HG02759 (cell line): ENCODE data around the gene HOXC13.

Experiments
- ATAC-seq: cut with Tn5 transposase; IDR thresholded peaks from one replicate; pipeline ENCODE4 v1.9.1; 2021; ENCODE audit warnings: mild to moderate bottlenecking, moderate library complexity; ENCODE audit not compliant: unreplicated experiment

Gene HOXC13

DNA sequence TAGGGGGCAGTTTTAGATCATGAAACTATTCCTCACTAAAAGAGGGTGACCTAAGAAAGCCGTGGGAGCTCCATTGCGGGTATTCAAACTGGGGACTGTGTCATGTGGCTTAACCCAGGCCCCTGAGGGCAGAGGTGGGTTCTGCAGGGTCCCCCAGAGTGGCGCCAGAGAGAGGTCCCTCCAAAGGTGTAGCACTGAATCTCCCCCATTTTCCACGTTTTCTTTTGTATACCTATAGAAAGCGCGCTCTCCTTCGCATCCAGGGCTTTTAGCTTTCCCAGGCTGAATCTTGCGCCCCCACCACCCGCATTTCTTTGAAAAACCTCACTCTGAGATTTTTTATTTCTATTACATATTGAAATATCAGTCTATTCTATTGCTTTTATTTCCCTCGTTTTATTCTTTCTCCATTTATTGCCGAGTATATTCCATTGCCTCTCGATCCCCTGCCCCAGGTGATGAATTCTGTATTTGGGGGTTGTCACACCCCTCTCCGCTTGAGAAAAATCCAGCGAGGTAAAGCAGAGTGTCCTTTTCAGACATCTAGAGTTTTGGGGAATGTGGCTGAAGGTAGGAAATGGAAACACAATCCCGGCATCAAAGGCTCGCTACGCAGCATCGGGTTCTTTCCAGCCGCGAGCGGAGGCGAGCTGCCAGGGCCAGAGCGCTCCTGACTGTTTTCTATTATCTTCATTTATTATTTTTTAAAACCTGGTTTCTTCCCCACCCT is 870 bp upstream of the HOXC13 start:
- ATAC-seq: no peak

DNA sequence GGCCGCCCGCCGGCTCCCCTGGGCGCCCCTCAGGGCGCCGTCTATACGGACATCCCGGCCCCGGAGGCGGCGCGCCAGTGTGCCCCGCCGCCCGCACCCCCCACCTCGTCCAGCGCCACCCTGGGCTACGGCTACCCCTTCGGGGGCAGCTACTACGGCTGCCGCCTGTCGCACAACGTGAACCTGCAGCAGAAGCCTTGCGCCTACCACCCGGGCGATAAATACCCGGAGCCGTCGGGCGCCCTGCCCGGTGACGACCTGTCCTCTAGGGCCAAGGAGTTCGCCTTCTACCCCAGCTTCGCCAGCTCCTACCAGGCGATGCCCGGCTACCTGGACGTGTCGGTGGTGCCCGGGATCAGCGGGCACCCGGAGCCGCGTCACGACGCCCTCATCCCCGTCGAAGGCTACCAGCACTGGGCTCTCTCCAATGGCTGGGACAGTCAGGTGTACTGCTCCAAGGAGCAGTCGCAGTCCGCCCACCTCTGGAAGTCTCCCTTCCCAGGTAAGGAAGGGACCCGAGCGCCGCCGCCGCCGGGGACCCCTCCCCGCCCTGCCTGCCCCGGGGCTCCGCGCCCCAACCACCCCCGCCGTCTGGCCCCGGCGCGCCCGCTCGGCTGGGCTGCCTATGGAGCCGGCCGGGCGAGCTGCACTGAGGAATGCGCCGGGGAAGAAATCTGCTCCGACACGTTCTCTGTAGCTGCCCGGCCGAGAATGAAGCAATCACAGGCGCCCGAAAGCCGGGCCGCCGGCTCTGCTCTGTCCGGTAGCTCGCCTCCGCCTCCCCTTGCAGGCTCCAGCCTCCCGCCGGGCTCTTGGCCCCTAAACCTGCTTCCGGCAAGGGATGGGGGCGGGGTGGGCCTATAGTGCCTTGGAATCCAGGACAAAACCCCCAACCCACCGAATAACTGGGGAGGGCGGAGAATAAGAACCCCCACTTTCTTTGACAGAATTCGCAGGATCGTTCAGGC is 794 bp downstream of the HOXC13 start:
- no peak for ATAC-seq

DNA sequence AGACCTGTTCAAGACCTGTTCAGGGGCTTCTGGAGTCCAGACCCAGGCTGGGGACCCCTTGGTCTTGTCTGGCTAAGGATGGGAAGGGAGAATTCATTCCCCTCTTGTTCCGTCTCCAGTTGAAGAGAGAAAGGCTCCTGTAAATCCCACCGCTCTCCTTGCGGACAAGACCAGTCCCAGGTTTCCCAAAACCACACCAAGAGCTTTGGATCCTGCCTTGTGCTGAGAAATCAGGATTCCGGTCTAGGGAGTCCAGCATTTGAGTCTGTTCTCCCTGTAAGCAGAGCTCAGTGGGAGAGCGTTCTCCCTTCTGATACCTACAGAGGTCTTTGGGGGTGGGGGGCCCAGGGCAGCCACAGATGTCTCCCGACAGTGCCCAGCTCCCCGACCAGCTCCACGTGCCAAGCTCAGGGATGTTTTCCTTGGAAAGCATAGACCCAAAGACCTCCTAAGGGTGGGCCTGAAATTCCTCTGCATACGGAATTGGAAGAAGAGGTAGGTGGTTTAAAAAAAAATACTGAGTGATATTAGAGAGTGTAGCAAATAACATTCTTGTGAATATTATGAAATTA is 1.9 kb downstream of the HOXC13 start:
- ATAC-seq: no peak

DNA sequence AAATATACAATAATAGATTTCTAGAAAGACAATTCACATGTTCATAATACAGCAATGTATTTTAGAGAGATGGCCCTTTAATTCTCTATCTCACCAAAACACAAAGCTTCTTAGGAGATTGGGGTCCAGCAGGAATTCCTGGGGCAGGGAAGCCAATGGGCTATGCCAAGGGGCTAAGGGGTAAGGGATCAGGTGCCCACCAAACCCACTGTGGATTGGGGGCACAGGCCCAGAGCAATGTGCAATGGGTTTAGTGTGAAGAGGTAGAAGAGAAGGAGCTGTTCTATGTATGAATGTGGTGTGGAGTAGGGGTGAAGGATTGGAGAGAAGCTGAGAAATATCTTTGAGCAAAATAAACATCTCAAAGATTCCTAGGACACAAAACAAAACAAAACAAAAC is 2.6 kb downstream of the HOXC13 start:
- no peak for ATAC-seq

DNA sequence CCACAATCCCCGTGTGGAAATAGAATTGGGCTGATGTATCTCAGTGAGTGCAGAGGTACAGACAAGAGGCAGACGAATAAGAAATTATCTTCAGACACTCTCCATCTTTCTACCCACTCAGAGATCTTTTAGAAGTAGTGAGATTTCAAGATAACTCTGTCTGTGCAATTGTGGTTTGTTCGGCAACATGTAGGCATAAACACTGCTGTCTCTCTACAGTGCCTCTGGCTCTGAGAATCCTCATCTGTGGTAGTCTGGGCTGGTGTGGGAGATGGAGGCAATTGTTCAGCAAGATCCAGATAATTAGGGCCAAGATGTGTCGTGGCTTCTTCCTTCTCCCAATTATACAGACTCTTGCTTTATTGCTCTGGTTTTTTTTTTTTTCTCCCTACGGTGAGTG is 3.1 kb downstream of the HOXC13 start:
- ATAC-seq: no peak

DNA sequence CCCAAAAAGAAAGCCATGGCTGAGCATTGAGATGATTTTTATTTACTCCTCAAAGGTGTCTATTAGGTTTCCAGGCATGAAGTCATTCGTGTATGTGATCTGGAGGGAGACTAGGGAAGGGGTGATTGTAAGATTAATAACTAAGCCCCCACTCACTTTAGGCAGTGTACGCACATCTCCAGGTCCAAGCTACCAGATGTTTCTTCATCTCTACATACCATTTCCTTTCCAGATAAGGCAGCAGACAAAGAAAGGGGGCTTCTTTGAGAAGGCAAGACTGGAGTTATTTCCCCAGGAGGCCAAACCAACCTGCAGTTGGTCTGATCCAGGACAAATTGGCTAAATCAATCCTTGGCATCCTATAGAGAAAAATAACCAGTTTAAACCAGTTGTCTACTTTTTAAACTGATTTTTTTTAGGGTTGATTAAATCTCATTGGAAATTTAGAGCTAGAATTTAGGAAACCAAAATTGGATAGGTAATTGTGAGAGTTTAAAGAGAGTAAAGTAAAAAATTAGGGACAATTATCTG is 3.9 kb downstream of the HOXC13 start:
- no peak for ATAC-seq

DNA sequence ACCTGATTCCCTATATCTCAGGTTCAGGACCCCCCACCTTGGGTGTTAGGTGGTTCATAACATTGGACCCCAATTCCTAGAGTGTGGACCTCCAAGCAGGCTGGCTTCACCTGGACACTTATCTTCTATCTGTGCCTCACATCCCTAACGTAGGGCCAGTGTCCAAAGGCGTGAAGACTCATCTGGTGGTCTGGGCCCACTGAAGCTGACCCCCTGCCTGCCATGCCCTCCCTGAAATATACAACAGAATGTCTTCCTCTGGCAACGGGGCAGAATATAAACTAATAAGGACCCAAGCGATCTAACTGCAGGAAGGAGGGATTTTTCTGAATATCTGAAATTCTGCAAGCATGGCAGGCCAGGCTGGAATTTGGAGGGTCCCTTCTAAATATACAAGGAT is 5.6 kb downstream of the HOXC13 start:
- ATAC-seq: no peak

DNA sequence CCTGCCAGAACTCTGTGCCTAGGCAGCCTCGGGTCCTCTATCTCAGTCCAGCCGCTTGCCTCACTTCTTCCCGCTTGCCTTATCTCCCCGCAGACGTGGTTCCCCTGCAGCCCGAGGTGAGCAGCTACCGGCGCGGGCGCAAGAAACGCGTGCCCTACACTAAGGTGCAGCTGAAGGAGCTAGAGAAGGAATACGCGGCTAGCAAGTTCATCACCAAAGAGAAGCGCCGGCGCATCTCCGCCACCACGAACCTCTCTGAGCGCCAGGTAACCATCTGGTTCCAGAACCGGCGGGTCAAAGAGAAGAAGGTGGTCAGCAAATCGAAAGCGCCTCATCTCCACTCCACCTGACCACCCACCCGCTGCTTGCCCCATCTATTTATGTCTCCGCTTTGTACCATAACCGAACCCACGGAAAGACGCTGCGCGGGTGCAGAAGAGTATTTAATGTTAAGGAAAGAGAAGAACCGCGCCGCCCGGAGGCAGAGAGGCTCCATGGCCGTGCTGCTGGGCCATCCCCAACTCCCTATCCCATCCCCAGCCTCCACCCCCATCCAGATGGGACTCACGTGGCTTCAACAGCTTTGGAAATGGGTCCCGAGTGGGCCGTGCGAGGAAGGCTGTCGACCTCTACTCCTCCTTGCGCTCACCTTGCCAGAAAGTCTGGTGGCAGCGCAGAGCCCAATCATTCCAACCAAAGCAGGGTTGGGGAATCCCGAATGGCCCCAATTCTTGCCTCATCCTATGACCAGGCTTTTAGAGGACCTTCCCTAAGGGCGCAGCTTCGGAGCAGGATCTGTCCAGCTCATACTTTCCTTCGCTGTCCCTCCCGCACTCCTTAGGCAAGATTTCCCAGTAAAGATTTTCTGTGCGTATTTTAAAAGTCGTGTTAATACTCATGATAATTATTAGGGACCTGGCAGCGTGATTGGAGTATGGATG is 6.5 kb downstream of the HOXC13 start:
- no peak for ATAC-seq

DNA sequence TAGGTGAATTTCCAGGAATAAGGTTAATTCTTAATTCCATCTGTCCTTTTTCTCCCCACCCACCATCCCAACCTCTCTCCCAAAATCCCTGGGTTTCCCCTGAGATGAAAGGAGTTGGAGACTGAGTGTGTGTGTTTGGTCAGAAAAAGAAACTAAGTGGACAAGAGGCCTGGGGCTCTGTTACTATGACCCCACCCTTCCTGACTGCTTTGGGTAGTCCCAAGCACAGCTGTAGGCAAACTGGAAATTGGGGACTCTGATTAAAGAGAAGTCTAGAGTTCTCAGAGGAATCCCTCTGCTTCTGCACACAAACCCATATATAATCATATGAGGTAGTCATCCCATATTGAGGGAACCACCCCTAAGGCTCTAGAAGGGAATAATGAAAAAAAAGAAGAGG is 9.1 kb downstream of the HOXC13 start:
- no peak for ATAC-seq

DNA sequence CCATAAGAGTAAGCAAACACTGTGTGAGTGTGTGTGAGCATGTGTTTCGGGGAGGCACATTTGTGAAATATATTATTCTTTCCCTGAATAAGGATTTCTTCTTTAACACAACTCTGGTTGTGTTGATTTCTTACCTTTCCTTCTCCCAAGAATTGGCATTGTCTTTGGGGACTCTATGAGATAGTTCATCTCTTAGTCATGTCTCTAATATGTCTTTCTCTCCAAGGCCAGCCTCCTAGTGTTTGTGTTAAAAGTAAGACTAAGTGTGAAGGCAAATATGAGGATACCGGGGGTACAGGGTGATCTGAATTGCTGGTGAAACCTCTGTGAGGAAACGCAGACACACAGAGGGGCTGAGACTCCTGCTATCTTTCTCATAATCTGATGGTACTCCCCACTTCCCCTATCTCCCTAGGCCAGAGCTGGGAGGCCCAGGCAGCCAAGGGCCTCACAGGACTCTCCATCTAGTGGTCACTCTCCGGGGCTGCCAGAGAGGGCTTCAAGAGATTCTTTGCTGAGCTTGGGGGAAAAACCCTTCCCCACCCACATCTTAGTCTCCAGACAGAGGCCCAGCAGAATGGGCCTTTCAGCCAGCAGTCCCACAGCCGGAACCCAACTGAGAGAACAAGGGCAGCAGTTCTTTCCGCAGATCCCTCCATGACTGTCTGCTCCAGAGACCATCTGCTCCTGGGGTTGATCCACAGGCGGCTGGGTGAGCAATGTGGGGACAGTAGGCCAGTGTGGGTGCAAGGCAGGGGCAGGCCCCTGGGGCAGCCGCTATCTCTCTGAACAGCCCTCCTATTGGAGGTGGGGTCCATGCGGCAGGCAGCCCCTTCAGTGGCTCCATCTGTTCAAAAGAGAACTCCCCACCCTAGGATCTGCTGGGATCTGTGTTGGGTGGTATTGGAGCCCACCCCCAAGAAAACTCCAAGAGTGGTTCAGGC is 10.3 kb downstream of the HOXC13 start:
- ATAC-seq: no peak

DNA sequence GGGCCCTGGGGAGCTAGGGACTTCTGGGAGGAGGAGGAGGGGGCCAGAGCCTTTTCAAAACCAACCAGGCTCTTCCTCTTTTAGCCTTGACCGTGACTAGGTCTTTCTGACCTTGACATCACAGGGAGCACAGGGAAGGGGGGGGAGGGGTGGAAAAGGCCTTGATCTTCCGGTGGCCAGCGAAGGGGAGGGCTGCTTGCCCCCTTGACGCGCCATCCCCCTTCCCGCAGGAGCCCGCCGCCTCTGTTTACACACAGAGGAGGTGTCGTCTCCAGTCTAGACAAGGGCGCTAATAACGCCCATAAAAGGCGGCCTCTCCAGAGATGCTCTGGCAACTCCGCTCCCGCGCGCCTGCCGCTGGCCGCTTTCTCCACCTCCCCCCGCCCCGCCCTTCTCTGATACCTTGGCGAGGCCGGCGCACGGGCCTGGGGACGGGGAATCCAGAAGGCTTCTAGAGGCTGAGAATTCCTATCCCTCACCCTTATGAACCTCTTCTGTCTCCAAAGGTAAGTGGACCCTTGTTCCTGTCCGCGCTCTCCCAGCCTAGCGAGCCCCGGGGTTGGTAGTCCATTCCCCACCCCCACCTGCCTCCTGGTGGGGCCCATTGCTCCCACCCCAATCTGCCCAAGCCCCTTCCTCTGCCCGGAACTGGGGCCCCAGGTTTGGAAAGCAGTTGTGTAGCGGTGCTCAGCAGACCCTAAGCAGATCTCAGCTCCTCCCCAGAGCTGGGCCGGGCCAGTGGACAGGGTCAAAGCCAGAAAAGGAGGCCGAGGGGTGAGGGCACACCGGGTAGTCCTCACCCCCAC is 11.2 kb downstream of the HOXC13 start:
- no peak for ATAC-seq

DNA sequence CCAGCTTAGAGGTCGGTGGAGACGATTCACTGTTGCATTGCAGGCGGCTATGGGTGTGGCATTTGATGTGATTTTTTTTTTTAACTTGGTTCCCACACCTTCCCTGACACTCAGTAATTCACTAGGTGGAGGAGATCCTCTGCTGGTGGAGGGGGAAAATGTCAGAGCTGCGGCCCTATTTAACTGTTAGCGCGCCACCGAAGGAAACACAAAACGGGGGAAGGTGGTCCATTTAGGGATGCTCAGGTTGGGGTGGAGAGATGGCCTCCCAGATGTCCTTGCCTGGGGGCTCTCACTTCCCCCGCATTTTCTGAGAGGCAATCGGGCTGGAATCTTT is 11.8 kb downstream of the HOXC13 start:
- no peak for ATAC-seq

DNA sequence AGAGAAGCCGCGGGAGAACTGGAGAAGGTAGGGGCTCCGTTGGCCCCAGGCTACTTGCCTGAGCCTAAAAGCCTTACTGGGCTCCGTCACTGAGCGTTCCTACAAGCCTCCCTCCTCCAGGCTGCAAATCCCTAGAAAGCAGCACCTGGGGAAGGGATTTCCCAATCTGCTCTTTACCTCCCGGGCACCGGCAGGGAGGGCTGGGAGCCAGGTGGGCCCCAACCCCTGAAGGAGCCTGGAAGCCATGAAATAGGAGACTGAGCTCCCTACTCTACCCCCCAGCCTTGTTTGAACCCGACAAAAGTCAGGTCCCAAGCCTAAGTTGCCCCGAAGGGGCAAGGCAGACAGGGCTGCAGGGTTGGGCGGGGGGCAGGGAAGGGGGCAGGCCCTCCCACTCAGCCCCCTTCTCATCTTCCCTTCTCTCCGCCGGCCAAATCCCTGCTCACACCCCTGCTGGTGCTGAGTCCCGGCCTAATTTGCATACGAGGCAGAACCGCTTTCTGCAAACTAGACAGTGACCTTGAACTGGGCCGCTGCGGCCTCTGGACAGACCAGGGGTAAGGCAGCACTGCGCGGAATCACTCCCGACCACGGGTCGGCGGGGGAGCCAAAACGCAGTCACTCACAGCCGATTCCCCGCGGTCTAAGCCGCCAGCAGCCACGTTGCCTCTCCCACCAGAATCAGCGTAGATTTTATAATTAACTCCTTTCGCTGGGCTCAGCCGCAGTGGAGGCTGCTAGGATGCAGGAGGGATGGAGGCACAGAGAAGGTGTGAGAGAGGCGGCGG is 12.4 kb downstream of the HOXC13 start:
- ATAC-seq: no peak

DNA sequence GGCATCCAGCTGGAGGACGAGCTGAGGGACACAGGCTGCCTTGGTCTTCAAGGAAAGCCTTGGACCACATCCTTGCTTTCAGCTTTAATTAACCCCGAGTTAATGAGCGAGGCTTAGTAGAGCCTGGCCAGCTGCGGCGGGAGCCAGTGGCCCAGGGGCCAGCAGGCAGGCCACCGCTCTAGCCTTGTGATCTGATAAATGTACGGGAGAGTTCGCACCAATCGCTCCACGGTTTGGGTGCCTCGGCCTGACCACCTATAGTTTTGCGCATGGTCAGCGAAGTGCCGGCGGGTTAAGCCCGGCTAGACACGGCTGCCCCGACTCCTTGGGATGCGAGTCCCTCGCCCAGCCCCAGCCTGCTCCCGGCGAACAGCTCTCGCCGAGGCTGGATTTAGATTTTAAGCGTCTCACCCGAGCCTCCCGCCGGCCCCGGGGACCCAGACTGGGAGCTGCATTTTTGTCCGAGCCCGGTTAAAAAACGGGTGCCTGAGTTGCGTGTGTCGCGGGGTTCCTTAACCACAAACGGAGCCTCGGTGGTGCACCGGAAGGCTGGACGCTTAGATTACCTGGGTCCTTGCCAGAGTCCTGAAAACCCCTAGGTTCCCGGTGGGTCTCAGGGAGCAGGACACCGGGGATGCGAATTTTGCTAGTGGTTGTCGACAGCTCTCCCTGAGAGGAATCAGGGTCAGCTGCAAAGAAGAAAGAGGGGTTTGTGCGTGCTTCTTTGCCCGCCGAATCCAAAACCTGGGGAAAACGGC is 13.1 kb downstream of the HOXC13 start:
- no peak for ATAC-seq

DNA sequence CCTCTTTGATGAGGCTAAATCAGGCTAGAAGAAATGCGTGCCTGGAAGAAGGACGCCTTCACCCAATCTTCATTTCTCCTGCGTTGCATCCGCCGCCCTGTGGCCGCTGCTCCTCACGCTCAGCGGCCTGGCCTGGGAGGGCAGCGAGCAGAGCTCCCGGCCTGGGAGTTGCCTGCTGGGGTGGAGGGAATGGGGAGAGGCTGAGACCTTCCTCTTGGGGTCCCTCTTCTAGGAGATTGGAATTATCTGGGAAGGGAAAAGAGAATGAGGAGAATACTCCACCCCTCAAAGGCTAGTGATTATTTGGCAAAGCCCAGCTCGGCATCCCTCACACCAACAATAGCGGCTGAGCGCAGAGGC is 13.7 kb downstream of the HOXC13 start:
- ATAC-seq: no peak

DNA sequence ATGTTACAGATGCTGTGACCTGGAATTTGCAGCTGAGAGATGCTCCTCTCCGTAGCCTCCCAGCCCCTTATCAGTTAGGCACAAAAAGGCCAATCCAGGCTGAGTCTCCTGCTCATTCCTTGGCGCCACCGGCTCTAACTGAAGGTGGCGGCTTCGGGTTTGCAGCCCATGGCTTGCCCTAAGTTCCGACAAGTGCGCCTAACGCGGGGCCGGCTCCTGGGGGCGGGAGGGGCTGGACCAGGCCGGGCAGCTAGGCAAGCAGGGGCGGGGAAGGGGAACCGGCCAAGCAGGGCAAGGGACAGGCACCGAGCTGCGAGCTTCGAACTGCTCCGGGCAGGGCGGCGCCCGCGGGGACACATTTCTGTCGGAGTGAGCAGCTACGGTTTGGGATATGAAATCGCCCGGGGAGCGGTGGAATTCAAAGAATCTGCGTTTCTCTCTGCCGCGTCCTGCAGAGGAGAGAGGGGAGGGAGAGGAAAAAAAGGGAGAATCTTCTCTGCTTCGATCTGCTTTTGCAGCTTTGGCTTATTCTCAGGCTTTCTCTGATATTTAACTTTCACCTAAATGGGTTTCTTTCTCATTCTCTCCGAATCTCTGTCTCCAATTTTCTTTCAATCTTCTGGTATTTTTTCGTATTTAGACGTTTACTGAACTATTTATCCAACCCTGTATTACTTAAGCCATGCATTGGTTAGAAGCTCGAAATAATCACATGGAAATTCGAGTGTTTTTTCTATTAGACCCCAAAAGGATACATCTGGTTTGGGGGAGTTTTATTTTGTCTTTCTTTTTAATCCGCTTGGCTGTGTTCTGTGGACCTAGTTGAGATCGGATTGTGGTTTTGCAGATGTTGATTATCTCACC is 14.5 kb downstream of the HOXC13 start:
- no peak for ATAC-seq
